UCSD-AML1 (cell line): ENCODE data around the gene TFPT.
A peak's percentile ranks its signal among the peaks of the same experiment; 100 is the strongest.

Source experiments
- DNase-seq: peaks from one replicate; lab custom pipeline; 2025; ENCODE audit not compliant: unreplicated experiment; lab: John Stamatoyannopoulos, UW

The TFPT gene

GRCh38 chr19:54115109-54116063 is at the start of gene TFPT, which contains the start of gene PRPF31:
TFPT (minus strand) TSS chr19:54115657; CDS start chr19:54115269, 388 bp downstream.
PRPF31 (plus strand) TSS chr19:54115754; CDS start chr19:54118279, 2,525 bp downstream.
- DNase-seq, result peak; percentile 96

GRCh38 chr19:54165222-54165621 is 49.8 kb upstream of the TFPT start:
- DNase-seq, result no peak

- DNase-seq, result peak; percentile 76
Observed at GRCh38 chr19:54164369-54165068, 49.1 kb upstream of the TFPT start.

GRCh38 chr19:54162884-54163283 is 47.4 kb upstream of the TFPT start:
- DNase-seq, result no peak

GRCh38 chr19:54162241-54162805 is 46.9 kb upstream of the TFPT start:
- DNase-seq, result peak; percentile 88

GRCh38 chr19:54160854-54161253 is 45.4 kb upstream of the TFPT start:
- DNase-seq, result no peak

GRCh38 chr19:54160182-54160811 is 44.8 kb upstream of the TFPT start:
- no peak for DNase-seq

GRCh38 chr19:54159352-54160181 is 44.1 kb upstream of the TFPT start, which contains the start of gene LENG1:
LENG1 (minus strand) TSS chr19:54159721; CDS start chr19:54159695, 26 bp downstream.
- peak; percentile 99 for DNase-seq

GRCh38 chr19:54158812-54159351 is 43.4 kb upstream of the TFPT start:
- peak; percentile 47 for DNase-seq

GRCh38 chr19:54156953-54157352 is 41.5 kb upstream of the TFPT start:
- no peak for DNase-seq

GRCh38 chr19:54156490-54156889 is 41.0 kb upstream of the TFPT start:
- DNase-seq, result no peak

GRCh38 chr19:54155694-54156093 is 40.2 kb upstream of the TFPT start:
- no peak for DNase-seq

- no peak for DNase-seq
Observed at GRCh38 chr19:54154603-54155345, 39.3 kb upstream of the TFPT start.

- DNase-seq, result no peak
Observed at GRCh38 chr19:54153731-54154326, 38.4 kb upstream of the TFPT start.

GRCh38 chr19:54152878-54153524 is 37.5 kb upstream of the TFPT start:
- no peak for DNase-seq

- DNase-seq, result no peak
Observed at GRCh38 chr19:54152267-54152666, 36.8 kb upstream of the TFPT start.

- DNase-seq, result no peak
Observed at GRCh38 chr19:54151362-54152035, 36.0 kb upstream of the TFPT start.
